ENCODE measurements around the gene IGF1R.

IGF1R gene

DNA sequence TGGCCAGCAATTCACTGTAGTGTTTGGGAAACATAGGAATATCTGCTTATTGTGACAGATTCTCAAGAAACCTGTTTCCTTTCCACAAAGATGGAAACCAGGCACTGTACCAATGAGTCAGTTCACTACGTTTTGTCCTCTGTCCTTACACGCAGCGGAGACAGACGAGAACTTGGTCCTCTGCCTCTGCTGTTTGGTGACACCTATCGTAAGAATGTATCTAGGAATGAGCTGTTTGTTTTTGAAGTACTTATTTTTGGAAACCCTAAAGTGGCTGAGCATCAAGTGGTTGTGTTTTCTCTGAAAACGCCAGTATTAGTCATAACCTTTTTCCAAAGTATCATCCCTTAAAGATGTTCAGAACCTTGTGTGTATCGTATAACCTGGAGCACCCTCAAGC, 266.3 kb downstream of the IGF1R start:
- DNase-seq (ENCODE audit: low read depth): peak; percentile 91

DNA sequence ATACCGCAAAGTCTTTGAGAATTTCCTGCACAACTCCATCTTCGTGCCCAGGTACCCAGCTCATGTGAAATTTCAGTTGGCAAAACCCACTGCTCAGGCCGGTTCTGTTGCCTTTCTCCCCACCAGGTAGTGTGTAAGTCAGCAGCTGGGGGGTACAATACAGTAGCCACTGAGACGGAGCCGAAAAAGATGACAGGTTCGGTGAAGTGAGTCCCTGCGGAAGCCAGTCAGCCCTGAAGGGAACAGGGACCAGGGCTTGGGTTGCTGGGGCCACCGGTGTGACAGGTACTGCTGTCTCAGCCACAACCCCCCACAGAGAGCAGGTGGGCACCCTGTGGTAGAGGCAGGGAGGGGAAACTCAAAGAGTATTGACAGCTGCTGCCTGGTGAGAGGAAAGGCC, 268.5 kb downstream of the IGF1R start:
- DNase-seq (ENCODE audit: low read depth): no peak

DNA sequence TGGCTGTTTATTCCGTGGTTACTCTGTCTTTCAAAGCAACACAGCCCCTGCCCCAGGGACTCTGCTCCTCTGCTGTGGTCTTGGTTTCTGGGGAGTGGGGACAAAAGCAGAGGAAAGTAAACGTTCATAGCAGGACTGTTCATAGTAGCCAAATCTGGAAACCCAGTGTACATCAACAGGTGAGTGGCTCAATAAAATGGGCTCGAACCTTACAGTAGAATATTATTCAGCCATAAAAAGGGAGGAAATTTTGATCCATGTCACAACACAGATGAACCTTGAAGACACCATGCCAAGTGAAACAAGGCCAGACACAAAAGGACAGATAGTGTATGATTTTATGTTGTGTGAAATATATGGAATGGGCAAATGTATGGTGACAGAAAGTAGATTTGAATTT, 269.1 kb downstream of the IGF1R start:
- no peak for DNase-seq (ENCODE audit: low read depth)

DNA sequence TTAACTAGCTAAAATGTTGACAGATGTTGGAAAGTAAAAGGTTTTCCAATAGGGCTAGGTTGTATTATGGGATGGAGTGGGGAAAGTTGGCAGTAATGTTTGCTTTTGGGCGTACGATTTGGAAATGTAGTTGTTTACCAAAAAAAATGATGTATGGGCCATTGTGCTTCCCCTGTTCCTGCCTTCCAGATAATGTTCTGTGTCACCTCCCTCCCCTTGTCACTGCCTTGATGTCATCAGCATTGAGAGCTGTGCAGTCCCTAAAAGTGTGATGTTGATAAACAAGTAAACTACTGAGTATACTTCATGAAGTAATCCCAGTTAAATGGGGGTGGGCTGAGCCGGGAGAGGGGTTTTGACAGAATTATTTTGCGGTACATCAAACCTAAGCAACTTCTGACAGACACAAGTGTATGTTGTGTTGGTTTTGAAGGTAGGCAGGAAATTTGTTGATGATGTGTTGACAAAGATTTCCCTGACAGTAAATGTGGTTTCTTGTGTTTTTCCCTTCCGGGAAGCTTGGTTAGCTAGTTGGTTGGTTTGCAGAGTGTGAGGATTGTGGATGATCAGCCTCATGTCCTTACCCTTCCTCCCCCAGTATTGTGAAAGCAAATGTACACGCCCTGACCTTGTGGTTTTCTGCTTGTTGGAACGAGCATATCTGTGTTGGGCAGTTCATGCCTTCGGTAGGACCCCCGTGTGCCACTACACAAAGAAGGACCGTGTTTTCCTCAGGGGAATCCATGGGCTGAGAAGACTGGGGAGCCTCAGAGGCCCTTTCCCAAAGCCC, 271.9 kb downstream of the IGF1R start:
- DNase-seq (ENCODE audit: low read depth): no peak

DNA sequence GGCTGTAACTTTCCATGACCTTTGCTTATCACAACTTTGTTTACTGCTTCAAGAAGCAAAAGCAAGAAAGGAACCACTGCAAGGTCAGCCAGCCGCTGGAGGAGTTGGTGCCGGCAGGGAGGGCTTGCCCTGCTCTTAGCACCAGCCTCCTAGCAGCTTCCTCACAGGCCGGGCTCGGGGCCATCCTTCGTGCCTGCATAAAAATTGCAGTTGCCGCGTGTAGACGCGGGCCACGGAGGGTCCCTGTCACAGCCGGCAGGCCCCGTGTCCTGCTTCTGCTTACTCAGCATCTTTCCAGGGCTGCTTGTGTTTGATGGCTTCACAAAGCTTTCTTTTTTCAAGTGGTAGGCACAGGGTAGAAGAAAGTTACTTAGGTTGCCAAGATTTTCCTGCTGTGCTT, 274.8 kb downstream of the IGF1R start:
- no peak for DNase-seq (ENCODE audit: low read depth)

DNA sequence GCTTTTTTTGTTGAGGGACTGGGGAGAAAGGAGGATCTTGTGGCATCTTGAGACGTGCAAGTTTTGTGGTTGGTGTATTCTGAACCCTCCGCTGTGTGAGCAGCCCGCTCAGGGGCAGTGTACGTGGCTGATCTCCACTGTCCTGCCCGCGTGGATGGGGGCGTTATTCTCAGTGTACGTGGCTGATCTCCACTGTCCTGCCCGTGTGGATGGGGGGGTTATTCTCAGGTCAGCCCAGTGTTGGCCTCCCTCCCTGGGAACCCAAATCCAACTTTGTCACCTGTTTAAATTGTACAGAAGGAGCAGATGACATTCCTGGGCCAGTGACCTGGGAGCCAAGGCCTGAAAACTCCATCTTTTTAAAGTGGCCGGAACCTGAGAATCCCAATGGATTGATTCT, 275.2 kb downstream of the IGF1R start:
- DNase-seq (ENCODE audit: low read depth): no peak

DNA sequence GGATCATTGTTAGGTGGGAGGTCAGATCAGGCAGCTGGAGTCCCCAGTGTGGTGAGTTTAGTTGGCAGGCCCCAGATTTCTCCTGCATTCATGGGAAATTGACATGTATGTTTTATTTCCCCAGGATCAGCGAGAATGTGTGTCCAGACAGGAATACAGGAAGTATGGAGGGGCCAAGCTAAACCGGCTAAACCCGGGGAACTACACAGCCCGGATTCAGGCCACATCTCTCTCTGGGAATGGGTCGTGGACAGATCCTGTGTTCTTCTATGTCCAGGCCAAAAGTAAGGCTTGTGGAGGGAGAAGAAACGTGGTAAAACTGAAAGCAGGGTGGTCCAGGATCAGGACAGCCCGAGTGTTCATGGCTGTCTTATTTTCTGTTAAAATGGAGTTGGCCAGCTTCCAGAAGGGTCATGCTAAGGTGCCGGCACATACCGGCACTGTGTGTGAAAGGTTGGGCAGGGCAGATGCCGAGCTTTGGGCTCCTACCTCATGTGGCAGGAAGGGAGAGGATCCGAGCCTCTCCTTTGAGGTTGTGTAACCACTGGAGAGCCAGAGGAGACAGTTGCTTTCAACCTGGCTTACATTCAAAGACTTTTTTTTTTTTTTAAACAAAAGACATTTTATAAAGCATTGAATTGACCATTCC, 276.2 kb downstream of the IGF1R start:
- DNase-seq (ENCODE audit: low read depth): no peak

DNA sequence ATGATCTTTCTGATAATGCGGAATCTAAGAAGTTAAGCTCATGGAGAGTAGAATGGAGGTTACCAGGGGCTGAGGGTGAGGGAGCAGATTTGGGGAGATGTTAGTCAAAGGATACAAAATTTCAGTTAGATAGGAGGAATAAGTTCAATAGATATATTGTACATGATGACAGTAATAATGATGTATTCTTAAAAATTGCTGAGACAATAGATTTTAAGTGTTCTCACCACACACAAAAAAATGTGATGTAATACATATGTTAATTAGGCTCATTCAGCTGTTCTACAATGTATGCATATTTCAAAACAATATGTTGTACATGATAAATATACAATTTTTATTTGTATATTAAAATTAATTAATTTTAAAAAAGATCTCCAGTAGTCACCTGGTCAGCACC, 277.9 kb downstream of the IGF1R start:
- DNase-seq (ENCODE audit: low read depth): no peak

DNA sequence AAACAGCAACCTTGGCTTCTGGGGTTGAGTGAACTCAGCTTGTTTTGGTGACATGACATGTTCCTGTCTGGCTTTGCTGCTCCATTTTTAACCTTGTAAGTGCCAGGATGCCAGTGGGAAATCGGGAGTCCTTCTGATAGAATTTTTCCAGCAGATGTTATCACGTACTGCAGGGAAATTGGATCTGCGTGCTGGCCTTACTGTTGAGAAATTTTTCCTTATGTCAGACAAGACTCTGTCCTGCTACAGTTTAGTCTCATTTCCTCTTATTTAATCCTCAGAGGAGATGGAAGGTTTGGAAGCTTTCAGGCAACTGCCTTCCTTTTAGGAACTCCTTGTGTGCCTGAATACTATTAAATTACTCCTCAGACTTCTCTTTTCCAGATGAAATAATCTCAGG, 278.7 kb downstream of the IGF1R start:
- DNase-seq (ENCODE audit: low read depth): no peak

DNA sequence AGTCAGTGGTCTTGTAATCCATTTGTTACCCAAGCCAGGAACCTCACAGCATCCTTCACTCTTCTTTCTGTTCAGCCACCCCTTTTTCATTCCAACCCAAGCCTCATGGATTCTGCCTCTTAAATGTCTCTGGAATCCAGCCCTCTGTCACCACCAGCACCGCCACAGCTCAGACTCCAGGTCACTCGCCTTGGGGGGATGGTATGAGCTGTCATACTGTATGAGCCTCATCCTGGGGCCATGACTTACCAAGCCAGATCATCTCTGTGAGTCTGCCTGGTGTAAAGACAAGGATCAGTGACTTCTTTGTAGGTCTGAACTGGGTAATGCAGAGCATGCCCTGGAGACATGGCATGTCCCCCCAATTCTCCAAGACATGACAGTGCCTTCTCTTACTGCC, 279.7 kb downstream of the IGF1R start:
- no peak for DNase-seq (ENCODE audit: low read depth)

DNA sequence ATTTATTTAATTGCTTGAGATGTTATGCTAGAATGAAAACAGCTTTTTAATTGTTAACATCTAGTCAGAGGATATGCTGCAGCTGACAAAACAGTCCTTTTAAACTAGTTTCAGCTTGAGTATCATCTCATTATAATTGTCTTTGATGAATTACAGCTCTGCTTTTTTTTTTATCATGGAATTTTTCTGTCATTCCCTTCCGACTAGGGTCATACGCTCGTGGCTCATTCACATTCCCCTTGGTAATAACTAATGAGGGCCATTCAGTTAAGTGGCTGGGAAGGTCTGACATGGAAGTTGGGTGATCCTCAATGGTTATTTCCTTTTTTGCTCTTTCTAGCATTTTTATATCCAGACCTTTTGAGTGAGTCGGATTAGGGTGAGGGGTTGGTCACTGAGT, 282.2 kb downstream of the IGF1R start:
- DNase-seq (ENCODE audit: low read depth): no peak

DNA sequence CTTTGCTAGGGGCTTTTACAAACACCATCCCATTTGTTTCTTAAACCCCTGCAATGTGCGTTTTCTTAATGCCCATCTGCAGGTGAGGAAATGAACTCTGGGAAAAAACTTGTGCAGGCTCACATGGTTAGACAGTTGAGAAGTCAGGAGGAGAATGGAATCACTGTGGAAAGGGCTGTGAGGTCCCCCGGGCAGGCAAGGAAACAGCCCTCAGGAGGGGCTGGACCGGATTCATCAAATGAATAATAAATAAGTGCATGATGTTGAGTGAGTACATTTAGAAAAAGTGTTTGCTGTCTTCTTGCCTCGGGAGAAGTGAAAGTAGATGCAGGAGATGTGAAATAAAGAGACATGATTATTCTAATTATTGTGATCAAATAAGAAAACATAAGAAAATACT, 282.7 kb downstream of the IGF1R start:
- no peak for DNase-seq (ENCODE audit: low read depth)

DNA sequence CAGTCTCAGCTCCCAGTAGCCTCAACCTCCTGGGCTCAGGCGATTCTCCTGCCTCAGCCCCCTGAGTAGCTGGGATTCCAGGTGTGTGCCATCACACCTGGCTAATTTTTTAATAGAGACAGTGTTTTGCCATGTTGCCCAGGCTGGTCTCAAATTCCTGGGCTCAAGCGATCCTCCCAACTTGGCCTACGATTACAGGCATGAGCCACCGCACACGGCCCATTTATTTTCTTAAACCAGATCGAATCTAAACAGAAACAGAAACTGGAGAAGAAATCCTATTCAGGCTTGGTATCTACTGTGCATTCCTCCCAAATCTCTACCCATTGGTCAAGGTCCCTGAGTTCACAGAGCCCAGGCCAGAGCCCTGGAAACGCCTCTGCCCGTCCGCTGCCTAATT, 285.1 kb downstream of the IGF1R start:
- no peak for DNase-seq (ENCODE audit: low read depth)

DNA sequence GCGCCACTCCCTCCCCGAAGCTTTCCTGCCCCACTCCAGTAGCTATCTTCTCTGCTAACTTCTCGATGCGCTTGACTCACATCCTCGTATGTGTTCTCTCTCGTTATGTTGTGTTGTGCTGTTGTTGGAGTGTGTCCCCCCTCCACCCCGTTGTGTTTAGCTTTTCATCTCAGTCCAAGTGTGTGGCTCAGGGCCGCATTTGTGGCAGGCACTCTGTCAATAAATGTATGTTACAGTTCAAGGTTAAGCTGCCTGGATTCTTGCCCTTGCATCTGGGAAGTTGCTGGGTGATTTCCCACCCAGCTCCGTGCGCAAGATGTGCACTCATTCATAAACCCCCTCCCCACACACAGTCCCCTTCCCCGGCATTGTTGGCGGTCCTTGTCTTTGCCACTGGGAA, 287.4 kb downstream of the IGF1R start:
- DNase-seq (ENCODE audit: low read depth): no peak

DNA sequence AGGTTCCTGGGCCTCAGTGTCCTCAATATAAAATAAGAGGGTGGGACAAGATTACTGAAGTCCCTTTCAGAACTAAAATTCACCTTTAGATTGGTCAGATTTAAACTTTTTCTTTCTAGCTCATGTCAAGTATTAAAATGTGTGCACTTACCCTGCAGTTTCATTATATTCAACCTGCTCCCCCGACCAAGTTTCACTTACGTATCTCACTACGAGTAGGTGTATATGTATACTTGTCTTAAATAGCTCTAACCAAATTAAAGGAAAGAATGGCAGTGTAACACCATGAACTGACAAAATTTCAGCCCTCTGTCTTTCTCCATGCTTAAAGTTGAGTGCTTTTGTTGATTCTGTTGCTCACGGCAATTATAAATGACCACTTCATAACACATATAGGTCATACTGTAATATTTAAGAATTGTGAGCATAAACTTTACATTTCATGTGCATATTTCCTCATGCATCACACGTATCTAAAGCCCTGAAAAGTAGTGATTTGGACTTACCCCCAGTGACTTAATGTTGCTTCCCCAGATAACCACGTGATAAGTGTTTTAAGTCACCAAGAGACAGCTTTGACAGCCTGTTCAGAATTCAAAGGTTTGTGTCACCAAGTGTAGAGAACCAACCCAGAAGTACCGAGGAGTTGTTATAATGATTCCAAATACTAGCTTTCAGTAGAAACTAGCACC, 289.2 kb downstream of the IGF1R start:
- DNase-seq (ENCODE audit: low read depth): no peak

DNA sequence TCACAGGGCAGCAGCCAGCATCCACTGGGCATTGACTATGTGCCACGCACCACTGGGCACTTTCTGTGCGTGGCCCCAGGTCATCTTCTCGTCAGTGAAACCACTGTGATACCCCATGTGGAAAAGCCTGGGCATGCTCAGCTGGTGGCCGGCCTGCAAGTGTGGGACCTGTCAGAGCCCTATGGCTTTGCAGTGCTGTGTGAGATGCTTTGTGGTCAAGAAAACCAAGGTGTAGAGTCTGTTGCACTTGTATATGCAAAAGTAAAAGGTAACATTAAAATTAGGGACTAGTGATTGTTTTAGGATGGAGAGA, 289.7 kb downstream of the IGF1R start:
- DNase-seq (ENCODE audit: low read depth): no peak

DNA sequence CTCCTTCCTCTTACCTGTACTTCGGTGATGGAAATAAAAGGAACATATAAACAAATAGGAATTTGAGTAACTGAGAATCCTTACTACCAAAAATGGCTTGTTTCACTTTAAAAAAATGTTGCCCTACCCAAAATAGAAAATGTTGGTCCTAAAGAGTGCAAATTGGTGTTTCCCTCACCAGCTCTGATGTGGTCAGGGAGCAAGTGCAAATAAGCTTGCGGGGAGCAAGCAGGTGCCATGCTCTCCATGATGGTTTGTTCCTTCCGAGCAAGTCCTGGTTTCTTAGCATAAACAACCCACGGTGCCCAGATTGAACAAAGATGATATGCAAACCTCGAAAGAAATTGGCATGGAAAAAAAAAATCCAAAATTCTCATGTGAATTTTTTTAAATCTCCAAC, 290.5 kb downstream of the IGF1R start:
- DNase-seq (ENCODE audit: low read depth): no peak

DNA sequence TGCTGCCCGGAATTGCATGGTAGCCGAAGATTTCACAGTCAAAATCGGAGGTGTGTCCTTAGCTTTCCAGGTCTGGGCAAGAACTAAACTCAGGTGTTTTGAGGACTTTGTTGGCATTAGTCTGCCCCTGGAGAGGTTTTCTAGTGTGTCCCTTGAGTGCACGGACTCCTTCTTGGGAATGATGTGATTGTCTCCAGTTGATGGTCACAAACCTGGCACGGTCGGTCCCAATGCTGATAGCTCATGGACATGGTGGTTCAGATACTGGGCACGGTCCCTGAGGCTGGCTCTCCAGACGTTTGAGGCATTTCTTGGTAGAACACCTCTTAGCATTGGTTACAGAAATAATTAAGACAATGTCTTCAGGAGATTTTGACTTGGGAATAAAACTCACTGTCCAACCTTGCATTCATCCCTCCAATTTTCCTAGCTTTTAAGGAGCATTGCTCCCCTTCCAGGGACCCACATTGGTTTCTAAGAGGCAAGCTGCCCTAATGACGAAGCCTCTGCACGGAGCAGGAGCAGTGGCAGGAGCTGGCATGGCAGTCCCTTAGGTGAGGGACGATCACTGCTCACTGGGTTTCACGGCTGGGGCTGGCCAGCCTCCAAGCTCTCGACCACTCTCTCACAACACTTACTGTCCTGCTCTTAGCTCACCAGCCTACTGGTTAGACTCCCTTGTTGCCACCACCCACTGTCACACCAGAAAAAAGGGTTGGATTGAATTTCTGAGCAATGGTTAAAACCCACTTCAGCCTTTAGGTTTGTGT, 291.2 kb downstream of the IGF1R start:
- no peak for DNase-seq (ENCODE audit: low read depth)

DNA sequence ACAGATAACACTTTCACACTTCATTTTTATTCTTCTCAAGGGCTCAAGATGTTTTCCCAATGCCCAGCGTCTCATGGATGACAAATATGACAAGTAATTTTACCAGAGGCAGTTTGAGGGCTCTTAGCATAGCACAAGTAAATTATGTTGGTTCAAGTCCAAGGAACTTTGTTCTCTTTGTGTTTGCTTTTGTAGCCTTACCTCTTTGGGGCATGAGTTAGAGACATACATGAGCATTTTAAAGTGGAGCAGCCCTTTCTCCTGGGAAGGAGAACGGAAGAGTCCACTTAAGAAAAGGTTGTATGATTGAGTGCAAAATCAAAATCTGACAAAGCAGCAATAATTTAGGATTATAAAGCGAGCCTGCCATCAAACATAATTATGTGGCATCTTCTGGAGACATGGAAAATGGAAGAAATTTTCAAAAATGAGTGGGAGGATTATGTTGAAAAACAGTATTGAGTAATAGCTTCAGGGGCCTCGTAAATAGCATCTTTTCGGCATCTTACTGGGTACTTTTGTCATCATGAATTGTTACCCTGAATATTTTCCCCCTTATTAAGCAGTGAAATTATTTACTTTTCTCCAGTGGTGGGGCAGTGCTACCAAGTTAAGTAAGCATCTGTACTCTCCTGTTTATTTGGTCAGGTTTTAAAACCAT, 293.4 kb downstream of the IGF1R start:
- DNase-seq (ENCODE audit: low read depth): no peak

DNA sequence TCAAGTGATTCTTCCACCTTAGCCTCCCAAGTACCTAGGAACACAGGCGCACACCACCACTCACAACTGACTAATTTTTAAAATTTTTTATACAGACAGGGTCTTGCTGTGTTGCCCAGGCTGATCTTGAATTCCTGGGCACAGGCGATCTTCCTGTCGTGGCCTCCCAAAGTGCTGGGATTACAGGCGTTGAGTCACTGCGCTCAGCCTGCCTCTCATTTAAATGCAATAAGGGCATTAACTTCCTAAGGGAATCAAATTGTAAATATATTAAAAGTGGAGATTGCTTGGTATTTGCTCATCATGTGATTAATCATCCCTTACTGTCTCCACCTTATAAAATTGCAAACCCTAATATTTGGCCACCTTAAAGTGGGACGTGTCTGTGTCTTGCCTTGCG, 294.1 kb downstream of the IGF1R start:
- DNase-seq (ENCODE audit: low read depth): no peak

DNA sequence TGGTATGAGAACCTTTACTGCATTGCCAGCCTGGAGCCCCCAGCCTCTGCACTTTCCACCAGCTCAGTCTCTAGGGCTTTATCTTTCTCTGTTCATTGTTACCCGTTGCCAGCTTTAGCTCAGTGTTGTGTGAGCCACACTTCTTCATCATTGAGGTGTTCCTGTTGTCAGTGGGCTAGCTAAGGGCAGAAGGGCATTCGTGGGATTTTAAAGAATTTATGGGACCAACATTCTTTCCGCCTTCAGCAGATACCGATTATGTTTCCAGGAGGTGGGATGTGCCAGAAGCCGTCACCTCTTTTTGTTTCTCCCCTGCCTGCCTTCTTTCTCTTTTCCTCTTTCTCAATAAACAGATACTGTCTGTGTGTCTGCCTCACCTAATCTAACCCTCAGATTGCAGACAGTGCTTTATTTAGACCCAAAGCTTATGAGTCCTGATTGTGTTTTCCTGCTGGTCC, 294.7 kb downstream of the IGF1R start:
- no peak for DNase-seq (ENCODE audit: low read depth)

DNA sequence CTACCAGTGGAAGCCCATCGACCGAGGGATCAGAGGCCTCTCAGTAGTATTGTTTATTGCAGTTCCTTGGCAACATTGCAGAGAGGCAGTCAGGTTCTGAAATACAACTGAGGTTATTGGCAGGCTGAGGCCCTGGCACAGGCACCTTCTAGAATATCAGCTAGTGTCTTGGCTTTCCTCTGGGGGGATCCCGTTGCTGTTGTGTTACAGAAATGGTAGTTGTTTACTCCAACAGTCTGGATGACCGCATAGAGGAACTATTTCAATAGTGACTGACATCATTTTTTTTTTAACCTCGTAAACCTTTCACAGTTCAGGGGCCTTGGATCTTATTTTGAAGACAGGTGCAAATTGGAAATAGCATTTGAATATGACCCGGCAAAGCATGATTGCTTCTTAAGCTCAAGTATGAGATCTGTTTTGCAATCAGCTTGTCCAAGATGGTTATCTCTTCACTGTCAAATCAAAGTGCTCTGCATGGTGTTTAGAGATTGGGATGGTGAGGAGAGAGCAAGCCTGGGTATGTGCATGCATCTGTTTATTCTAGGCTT, 295.3 kb downstream of the IGF1R start:
- no peak for DNase-seq (ENCODE audit: low read depth)
